OCI-LY1 (cell line): ENCODE measurements around the gene RBBP6.

Experiments
- H2AFZ ChIP-seq: fragments of 200-600 bp; sonication (generic), shearing (Covaris generic); 2 replicates; pipeline ENCODE4 v1.6.0; 2014; ENCODE audit warnings: antibody characterized with exemption, mild to moderate bottlenecking, low read length
- H3F3A ChIP-seq: fragments of 200-600 bp; sonication (generic), shearing (Covaris generic); 2 replicates; pipeline ENCODE4 v1.6.0; 2014; ENCODE audit warnings: mild to moderate bottlenecking, antibody characterized with exemption, low read length, moderate library complexity; ENCODE audit not compliant: insufficient read depth
- H3K27ac ChIP-seq: fragments of 200-600 bp; sonication (generic); 2 replicates; pipeline ENCODE4 v1.5.1; 2014; ENCODE audit warnings: low read length, mixed run types, mild to moderate bottlenecking, low read depth; ENCODE audit not compliant: poor library complexity, severe bottlenecking
- H3K27me3 ChIP-seq: fragments of 200-600 bp; sonication (generic); 2 replicates; pipeline ENCODE4 v1.6.0; 2014; ENCODE audit warnings: antibody characterized with exemption, mild to moderate bottlenecking, low read length, moderate library complexity; ENCODE audit not compliant: insufficient read depth
- H3K36me3 ChIP-seq: fragments of 200-600 bp; sonication (generic); 2 replicates; pipeline ENCODE4 v1.6.1; 2014; ENCODE audit warnings: mild to moderate bottlenecking, antibody characterized with exemption, low read length, moderate library complexity, mixed read lengths; ENCODE audit not compliant: insufficient read depth
- H3K4me1 ChIP-seq: fragments of 200-600 bp; sonication (generic); 2 replicates; pipeline ENCODE4 v1.5.1; 2014; ENCODE audit warnings: mild to moderate bottlenecking, low read length, moderate library complexity; ENCODE audit not compliant: insufficient read depth, severe bottlenecking
- H3K4me2 ChIP-seq: fragments of 200-600 bp; sonication (generic), shearing (Covaris generic); 2 replicates; pipeline ENCODE4 v1.6.1; 2014; ENCODE audit warnings: low read length
- H3K4me3 ChIP-seq: fragments of 200-600 bp; sonication (generic); 2 replicates; pipeline ENCODE4 v1.5.1; 2014; ENCODE audit warnings: low read length, low read depth, mild to moderate bottlenecking, mixed read lengths; ENCODE audit not compliant: poor library complexity, severe bottlenecking
- H3K79me2 ChIP-seq: fragments of 200-600 bp; shearing (Covaris generic); 2 replicates; pipeline ENCODE4 v1.6.1; 2016; ENCODE audit warnings: mixed run types, low read length, mixed read lengths; ENCODE audit not compliant: insufficient read depth
- H3K9ac ChIP-seq: fragments of 200-600 bp; sonication (generic), shearing (Covaris generic); 2 replicates; pipeline ENCODE4 v1.6.1; 2014; ENCODE audit warnings: mild to moderate bottlenecking, low read length, mixed read lengths
- H3K9me2 ChIP-seq: fragments of 200-600 bp; sonication (generic), shearing (Covaris generic); 2 replicates; pipeline ENCODE4 v1.6.1; 2014; ENCODE audit warnings: low read depth, mild to moderate bottlenecking, low read length, mixed read lengths
- H3K9me3 ChIP-seq: fragments of 200-600 bp; shearing (Covaris generic); 2 replicates; pipeline ENCODE4 v1.6.1; 2014; ENCODE audit warnings: low read length, mixed read lengths
- H4K20me1 ChIP-seq: fragments of 200-600 bp; sonication (generic), shearing (Covaris generic); 2 replicates; pipeline ENCODE4 v1.6.0; 2016; ENCODE audit warnings: mild to moderate bottlenecking, low read length; ENCODE audit not compliant: insufficient read depth
- CTCF ChIP-seq: fragments of 200-600 bp; sonication (generic), shearing (Covaris generic); IDR thresholded peaks from 2 replicates; pipeline ENCODE4 v1.5.1; 2017; ENCODE audit warnings: mild to moderate bottlenecking, antibody characterized with exemption, low read length, moderate library complexity, mixed read lengths
- EZH2 ChIP-seq: fragments of 200-600 bp; sonication (generic), shearing (Covaris generic); IDR thresholded peaks from 2 replicates; pipeline ENCODE4 v1.8.0; 2017; ENCODE audit warnings: borderline replicate concordance, mixed run types, mild to moderate bottlenecking, antibody characterized with exemption, low read length, moderate library complexity, mixed read lengths

RBBP6 gene

DNA sequence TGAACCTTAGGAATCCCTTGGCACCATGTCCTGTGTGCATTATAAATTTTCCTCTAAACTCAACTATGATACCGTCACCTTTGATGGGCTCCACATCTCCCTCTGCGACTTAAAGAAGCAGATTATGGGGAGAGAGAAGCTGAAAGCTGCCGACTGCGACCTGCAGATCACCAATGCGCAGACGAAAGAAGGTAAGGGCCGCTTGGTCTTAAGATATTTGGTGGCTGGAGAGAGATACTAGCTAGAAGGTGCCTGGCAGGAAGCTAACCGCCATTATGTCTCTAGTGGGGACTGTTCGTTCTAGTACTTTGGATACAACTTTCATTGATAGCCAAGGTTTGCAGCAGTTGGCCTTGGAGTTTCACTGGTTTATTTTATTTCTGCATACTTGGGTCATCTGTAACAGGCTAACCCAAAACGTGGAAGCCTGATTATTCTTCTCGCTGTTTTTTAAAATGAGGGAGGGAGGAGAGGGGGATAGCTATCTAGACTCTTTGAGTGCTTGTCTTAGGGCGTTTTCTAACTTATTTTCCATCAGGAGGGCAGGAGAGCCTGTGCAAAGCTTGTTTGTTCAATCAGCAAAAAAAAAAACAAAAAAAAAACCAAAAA, 1.3 kb downstream of the RBBP6 start:
- Histone ChIP-seq H3K9me3 (no peaks in the 10 kb centered on the region), H3K4me1 (peaks cover 36% of the 10 kb centered on the region), H3K27me3 (no peaks in the 10 kb centered on the region), H3K4me2 (peak overlapping the region; percentile 74), H2AFZ (no peak overlapping the region), H3K9ac (peak overlapping the region; percentile 94), H3K4me3 (peak overlapping the region; percentile 95), H3K36me3 (peaks cover 24% of the 10 kb centered on the region), H3K9me2 (no peaks in the 10 kb centered on the region), H3F3A (no peaks in the 10 kb centered on the region), H3K79me2 (peaks cover 59% of the 10 kb centered on the region), H4K20me1 (0 out of 2 replicates have a peak, but pooled peaks cover 2% of the 10 kb centered on the region), H3K27ac (peak overlapping the region; percentile 76)
- no peak for TF ChIP-seq EZH2
- TF ChIP-seq CTCF = no peak

DNA sequence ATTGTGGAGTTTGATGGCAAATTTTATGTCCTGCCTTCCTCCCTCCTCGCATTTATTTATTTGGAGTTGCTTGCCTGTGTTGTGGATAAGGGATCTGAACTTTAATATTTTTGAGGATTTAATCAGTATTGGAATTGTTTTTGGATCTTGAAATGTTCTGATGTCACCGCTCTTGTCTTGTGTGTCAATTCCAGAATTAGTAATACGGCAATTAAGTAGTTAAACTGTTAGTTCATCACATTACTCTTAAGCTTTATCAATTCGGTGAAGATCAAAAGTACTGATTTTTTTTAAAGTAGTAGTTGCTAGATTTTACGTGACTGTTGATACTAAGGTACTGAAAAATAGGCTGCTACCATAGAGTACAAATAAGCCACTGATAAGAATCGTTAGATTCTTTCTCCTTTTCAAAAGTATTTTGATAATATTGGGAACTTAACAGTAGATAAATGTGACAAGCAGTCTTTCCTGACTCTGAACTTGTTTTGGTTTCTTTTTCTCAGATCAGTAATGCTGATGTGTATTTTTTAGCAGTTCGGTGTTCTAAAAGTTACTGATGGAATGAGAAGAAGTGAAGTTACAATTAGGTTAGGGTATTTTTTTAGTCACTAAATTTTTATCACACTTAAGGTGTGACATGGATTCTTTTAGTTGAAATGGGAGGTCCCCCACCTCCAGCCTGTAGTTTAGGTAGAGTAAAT, 2.0 kb downstream of the RBBP6 start:
- Histone ChIP-seq H3K9me2 (no peaks in the 10 kb centered on the region), H3K4me1 (peaks cover 36% of the 10 kb centered on the region), H3K27ac (no peak overlapping the region), H4K20me1 (0 out of 2 replicates have a peak, but pooled peaks cover 2% of the 10 kb centered on the region), H3K4me2 (peak overlapping the region; percentile 74), H3K27me3 (no peaks in the 10 kb centered on the region), H3K9ac (peak overlapping the region; percentile 94), H2AFZ (no peak overlapping the region), H3K4me3 (peak overlapping the region; percentile 95), H3K36me3 (peaks cover 30% of the 10 kb centered on the region), H3F3A (no peaks in the 10 kb centered on the region), H3K79me2 (peaks cover 66% of the 10 kb centered on the region), H3K9me3 (no peaks in the 10 kb centered on the region)
- TF ChIP-seq CTCF (no peak), EZH2 (no peak)

DNA sequence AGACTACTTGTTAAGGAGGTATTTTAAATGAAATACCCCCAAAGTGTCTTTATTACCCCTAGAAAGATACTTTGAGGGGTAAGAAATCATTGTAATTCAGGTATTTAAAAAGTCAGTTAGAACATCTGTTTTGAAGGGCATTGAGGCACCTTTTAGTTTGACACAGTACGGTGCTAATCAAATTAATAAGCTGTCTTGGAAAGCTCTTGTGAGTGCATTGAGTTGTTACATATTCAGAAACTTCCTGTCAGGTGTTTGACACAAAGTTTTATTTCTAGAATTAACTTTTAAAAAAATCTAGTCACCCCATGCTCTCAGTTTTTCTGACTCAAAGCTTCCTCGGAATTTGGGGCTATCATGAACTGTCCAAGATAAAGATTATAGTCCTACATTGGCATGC, 4.6 kb downstream of the RBBP6 start:
- Histone ChIP-seq H4K20me1 (0 out of 2 replicates have a peak, but pooled peaks cover 2% of the 10 kb centered on the region), H2AFZ (no peak overlapping the region), H3K36me3 (peaks cover 55% of the 10 kb centered on the region)

More for the DNA sequence above, 4.6 kb downstream of the RBBP6 start:
- TF ChIP-seq CTCF = no peak
- no peak for TF ChIP-seq EZH2
- peaks cover 67% of the 10 kb centered on the region for H3K79me2 ChIP-seq
- H3K9me3 ChIP-seq = no peaks in the 10 kb centered on the region
- H3K9ac ChIP-seq = peak overlapping the region; percentile 22; the same call in 1 of the 2 replicates
- H3K9me2 ChIP-seq = no peaks in the 10 kb centered on the region
- peak overlapping the region; percentile 95 for H3K4me3 ChIP-seq
- H3K4me2 ChIP-seq = peak overlapping the region; percentile 74
- H3K27me3 ChIP-seq = no peaks in the 10 kb centered on the region
- peak overlapping the region; percentile 5 for H3K27ac ChIP-seq
- peaks cover 30% of the 10 kb centered on the region for H3K4me1 ChIP-seq
- H3F3A ChIP-seq = no peaks in the 10 kb centered on the region
